NOMO-1 (cell line): ENCODE results near the gene GLIS1.

Experiments
- DNase-seq, 2 experiments: peaks; one replicate each; lab custom pipeline; 2025; ENCODE audit not compliant: unreplicated experiment in 2 of 2; lab: John Stamatoyannopoulos, UW

The GLIS1 gene

DNA sequence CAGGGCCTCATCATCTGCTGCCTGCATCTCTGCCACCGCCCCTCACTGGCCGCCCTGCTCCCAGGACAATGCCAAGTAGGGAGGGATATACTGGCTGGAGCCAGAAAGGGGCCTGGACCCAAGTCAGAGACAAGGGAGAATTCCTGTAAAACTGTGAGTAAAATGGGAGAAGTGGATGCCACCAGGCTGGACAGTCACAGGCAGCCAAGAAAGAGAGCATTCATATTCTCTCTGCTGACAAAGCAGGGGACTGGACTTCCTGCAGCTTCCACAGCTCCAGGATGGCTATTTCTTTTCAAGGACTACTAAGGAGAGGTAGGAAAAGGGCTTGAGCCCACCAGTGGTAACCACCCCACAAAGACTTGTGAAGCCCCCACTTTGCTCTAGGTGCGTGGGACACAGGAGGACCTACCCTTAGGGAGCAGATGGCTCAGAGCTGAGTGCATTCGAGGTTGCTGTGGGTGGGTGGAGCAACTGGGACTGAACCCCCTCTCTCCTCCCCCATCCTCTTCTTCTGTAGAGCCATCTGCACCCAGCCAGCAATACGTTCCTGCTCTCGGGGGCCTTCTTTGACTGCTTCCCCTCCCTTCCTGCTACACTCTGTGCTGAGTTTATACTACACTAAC lies 57.5 kb downstream of the GLIS1 start:
- DNase-seq, result no peak

DNA sequence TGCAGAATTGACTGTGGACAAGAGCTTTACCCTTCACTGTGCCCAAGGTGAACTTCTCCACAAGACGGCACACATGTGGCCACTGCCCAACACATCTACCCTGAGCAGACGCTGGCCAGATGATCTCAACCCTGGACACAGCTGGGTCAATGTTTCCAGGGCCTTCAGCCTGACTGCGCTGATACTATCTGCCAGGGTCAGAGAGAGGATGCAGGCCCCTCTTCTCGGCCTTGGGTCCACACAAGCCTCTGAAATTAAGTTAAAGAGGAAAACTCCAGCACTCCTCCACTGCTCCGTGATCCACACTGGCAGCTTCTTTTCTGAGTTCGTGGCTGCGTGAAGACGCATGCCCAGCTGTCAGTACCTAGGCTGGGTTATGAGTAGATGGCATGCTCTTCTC lies 58.1 kb downstream of the GLIS1 start:
- DNase-seq, result no peak

DNA sequence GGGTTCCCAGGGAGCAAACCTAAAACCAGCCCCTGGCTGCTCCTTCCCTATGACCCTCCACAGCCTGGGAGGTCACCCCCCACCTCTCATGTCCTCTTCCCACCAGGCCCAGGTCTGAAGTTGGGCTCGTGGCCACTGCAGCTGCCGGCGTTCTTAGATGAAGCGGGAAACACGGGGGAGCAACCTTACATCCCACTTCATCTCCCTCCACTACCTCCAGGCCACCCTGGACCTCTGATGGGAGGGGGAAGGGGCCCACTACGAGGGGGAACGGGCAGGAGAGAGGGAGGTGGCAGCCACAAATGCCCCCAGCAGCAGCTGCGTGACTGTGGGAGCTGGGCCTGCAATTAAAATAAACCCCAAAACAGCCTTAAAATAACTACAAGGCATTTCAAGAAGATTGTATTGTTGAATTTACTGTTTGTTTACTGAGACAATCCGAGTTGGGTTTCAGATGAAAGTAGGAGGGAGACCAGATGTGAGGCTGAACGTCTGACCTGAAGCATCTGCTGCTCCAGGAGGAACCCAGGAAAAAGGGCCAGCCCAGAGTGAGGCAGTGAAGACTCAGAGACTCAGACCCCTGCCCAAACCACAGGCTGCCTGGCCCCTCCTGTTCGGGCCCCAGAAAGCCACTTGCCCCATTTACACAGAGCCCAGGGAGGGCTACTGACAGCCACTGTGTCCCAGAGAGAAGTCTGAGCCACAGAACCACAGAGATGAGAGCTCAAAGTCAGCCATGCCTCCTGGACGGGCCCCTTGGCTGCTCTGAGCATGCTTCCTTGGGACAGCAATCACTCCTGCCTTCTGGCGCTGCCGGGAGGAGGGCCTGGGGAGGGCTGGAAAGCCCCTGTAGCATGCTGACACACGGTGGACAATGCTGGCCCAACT lies 59.8 kb downstream of the GLIS1 start:
- no peak for DNase-seq

DNA sequence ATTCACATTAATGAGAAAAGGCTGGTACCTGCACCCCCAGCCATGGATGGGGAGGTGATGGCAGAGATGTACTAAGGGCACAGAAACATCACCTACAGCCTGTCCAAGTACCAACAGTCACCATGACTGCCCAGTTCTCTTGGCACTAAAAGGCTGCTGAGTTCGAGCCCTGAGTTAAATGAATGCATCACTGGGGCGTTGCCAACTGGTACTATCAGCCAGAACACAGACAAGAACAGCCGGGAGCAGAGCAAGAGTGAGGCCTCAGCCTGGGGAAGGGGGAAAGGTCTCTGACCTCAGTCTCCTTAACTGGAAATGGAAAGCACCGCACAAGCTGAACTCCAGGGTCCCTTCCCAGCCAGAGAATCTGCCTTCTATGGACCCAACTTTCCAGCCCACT lies 60.5 kb downstream of the GLIS1 start:
- DNase-seq, result no peak

DNA sequence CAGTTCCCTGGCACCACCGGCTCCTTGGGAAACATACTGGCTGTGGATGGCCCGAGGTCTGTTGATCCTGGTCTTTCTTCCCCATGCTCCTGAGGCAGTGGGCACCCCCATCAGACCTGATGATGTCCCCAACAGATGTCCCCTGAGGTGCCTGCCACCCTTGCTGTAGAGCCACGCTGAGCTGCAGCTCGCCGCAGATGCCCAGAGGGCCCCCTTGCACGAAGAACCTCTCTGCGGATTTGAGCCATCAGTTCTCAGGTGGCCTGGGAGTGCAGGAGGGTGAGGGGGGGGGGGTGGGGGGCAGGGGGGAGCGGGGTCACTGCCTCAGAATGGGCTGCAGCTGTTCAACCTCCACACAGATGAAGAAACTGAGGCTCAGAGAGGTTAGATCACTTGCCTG lies 60.9 kb downstream of the GLIS1 start:
- no peak for DNase-seq

DNA sequence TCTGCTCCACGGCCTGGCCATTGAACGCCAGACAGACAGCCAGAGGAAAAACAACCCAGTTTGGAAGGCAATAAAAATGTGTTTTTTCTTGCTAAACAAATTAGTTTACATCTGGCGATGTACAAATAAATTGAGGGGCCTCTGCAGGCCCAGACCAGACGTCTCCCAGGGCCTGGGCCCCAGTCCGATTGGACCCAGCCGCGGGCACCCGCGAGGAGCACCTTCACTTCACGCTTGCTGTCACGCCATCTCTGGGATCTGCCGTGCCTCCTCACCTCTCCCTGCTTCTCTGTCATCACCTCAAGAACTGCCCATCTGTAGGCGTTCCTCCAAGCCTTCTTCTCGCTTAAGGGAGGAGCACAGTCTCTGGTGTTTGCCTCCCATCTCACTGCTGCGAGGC lies 61.5 kb downstream of the GLIS1 start:
- no peak for DNase-seq

DNA sequence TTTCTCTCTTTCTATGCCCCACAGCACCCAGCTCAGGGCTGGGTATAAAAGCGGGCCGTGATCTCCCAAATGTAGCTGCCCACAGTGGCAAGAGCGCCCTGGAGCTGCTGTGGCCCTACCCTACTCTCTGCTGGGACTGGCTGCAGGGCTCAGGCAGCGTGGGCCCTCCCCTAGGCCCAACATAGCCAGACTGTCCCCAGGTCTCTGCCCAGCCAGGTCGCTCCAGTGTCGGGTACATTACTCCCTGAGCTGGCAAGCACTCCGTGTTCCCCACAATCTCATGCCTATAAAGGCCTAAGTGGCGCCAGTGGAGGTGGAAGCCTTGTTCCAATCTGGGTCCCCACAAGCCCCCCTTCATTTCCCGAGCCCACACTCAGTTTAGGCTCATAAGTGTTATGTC lies 66.2 kb downstream of the GLIS1 start:
- DNase-seq, result no peak

DNA sequence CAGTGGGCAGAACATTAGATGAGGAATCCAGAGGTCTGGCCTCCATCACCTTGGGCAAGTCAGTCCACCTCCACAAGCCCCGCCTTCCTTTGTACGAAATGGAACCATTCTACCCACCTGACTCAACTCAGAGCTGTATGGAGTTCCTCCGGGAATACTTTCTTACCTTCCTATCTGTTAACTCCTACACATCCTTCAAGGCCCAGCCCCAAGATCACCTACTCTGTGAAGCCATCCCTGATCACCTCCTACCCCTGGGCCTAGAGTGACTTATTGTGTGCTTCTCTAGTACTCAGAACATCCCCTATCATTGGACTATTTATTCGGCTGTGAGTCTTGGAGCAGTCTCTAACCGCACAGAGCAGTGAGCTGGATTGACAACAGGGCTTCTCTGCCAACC lies 66.7 kb downstream of the GLIS1 start:
- no peak for DNase-seq

DNA sequence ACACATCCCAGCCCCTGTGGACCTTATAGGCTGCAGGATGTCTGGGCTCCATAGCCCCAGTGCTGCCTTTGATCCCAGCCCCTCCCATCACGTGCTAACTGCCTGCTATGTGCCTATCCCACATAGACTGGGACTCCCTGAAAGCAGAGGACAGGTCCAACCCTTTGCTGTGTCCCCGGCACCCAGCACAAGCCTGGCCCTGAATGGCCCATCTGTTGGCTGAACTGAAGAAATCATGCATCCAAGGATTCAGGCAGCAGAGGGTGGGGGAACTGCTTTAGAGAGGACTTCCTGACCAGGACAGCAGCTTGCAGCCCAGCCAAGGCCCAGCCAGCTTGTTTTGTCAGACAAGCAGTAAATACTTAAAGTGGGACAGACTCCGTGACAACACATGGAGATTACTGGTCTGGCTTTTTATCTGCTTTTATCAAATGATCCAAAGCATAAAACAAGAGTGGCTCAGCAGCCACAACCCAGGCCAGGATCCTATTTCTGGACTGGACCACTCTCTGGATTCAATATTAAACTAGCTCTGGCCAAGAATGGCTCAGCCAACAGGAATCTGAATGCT lies 69.3 kb downstream of the GLIS1 start:
- no peak for DNase-seq

DNA sequence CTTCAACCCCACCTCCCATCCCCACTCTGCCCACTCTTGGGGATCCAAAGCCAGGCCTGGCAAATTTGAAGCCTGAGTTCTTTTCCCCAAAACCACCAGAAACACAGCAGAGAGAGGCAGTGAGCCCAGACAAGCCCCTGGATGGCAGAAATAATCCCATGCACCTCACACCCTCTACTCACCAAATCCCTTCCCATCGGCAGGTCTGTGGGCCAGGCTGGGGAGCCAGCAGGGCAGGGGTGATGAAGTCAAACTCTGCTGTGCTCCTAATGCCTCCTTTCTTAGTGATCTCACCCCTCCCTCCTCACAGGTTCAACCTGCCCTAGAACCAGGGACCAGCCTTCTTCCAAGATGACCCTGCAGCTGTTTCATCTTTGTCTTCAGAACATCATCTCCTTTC lies 72.4 kb downstream of the GLIS1 start:
- DNase-seq, result no peak

DNA sequence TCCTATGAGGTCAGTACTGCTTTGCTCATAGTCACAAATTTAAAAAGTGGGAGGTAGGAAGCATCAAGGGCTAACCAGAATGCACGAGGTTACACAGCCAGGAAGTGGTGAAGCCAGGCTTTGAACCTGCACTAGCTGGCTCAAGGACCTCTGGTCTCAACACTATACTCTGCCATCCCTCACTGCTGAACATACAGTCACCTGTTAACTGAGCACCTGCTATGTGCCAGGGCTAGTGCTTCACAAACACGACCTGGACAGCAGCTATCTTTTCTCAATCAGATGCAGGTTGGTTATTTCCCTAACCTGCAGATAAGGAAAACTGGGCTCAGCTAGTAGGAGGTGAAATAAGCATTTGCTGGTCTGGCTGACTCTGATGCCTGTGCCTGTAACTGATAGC lies 73.0 kb downstream of the GLIS1 start:
- DNase-seq, result no peak

DNA sequence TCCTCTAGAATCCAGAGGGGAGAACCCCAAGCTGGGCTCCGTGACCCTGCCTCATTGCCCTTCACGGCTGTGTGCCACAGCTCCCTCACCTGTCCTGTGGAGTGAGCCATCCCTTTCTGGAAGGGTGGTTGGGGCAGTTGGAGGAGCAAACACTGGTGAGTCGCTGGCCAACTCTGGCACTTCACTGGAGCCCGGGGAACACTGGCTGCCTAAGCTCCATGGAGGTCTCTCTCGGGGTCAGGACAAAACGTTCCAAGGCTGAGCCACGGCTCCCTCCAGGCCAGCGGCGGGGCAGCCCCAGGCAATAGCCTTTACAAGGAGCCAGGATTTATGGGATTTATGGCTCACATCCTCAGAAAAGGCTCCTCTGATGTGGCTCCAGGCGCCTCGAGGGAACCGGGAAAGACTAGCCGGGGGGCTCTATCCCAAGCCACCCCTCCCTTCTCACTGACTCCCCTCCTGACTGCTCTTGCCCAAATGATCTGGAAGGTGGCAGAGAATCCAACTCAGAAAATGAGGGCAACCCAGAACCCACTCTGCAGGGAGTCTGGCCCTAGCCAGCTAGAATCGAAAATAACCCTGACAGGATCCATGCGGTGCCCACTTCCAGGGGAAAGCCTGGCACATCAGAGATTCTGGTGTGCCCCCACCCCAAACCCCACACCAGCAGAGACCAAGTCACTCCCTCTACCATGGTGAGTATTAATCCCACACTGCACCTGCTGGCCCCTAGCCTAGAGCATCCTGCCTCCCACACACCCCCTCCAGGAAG lies 75.2 kb downstream of the GLIS1 start:
- no peak for DNase-seq

DNA sequence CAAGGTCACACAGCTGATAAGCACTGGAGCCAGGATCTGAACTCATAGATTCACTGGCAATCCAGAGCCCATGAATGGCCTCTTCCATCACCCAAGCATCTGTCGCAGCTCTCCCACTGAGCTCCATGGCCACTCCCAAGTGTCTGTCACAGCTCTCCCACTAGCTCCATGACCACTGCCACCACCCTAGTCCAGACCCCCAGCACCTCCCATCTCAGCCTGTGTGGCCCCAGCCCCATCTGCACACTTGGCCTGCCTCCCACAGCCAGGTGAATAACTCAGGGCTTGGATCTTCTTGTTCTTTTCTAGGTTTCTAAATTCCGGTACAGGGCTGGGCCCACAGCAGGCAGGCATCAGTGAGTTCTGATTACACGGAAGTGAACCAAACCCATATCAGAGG lies 76.0 kb downstream of the GLIS1 start:
- DNase-seq, result no peak

DNA sequence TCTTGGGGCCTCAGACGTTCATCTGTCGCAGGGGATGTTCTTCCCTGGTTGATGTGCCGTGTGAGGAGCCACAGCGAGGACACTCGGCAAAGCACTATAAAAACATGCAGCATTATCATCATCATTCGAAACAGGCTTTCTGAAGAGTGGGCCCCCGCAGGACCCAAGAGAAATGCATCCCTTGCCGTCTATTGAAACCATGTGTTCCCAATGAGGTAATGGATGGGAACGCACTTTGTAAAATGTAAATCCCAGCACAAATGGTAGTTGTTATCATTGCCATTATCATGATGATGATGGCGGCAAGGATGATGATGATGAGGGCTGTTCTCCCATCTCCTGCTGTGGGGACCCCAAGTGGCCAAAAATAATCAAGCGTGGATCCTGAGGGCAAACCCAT lies 76.8 kb downstream of the GLIS1 start:
- no peak for DNase-seq

DNA sequence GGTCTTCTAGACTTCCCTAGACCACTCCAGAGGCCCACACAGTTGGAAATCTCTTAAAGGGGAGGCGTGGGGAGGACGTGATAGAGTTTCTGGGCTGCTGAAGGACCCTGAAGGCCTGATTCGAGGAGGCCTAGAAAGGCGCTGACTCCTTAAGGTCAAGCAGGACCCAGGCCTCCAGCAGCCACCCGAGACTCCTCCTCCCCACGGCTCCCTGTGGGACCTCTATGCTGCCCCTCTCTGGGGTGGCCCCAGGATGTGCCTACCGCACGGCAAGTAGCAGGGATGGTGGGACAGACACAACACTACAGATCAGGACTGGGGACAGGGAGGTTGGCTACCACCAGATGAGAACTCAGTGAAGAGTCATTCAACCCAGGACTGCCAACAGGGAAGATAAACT lies 77.5 kb downstream of the GLIS1 start:
- no peak for DNase-seq

DNA sequence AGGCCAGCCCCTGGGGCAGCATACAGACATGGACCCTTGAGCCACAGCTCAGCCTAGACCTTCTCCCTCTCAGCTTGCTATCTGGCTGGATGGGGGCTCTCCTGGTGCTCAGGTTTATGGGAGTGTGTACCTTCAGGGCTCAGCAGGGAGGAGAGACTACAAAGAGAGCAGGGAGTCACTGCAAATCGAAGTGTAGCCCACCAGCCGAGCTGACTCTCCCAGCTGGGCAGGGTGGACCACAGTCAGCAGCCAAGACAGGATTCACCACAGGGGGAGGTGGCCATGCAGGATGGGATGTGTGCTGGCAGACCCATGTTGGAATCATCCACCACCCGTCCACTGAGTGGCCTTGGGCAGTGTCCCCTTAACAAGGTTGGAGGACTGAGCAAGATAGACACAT lies 78.3 kb downstream of the GLIS1 start:
- no peak for DNase-seq

DNA sequence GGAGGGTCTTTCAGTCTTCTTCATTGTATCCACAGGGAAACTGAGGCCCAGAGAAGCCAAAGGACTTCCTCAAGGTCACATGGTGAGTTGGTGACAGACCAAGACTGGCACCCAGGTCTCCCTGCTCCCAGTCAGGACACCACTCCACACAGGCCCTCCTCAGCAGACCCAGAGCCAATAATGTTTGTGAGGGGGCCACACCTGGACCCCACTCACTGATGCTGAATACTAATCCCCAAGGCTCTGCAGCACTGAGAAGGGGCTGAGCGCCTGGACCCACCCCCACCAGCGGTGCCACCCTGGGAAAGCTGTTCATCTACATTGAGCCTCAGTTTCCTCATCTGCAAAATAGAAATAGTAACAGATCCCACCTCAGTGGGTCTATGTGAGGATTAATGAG lies 79.5 kb downstream of the GLIS1 start:
- no peak for DNase-seq

DNA sequence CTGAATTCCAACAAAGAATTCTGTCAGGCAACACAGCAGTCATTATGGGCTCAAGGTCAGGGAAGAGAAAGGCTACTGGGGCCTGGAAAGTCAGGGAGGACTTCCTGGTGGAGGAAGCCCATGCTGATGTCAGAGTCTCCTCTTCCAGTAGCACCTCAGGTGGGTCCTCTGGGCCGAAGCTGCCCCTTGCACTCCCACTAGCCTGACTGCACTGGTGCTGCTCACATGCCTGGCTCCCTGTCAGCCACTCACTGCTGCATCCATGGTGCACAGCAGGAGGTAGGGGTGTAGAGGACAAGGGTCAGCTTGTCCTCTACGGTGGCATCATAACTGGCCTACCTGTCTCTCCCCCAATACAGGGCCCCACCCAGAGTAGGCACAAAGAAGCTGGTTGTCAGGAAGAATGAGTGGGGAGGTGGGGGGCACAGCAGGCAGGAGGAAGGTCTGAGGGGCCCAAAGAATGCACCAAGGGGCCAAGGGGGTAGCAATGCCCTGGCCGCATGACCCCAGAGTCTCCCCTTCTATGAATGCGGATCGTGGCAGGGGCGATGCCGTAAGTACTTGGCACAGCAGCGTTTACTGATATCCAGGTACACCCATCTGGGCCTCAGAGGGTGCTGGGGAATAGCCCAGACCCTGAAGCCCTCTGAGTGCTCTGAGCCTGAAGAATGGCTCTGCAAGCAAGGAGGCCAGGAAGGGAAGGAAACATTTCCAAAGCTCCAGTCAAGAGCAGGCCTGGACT lies 80.3 kb downstream of the GLIS1 start:
- DNase-seq, result no peak

DNA sequence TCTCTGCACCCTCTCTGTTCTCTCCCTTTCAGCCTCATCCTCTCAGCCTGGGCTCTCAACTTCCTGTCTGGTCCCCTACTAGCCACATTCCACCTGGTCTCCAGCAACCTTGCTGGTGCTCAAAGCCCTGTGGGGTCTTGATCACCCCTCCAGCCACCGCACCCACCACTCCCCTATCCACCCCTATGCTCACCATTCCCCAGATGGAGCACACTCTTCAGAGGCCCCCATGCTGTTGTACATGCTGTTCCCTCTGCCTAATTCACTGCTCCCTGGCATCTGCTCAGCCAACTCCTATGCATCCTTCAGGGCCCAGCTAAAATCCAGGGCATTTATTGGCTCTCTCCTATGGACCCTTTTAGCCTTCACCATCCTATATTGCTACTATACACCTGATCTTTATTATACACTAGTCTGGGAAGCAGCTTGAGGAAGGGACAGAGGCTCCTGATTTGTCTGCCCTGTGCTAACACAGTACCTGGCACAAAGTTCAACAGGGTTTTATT lies 81.0 kb downstream of the GLIS1 start:
- DNase-seq, result no peak

DNA sequence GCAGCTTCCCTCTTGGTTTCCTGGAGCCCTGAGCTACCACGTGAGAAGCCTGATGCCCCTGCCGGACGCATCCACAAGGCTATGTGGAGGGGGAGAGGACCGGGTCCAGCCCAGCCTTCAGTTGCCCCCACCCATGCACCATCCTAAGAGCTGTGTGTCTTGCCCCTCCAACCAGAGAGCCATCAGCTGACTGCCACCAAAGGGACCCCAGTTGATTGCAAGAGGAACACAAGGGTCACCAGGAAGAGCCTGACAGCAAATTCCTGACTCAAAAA lies 81.5 kb downstream of the GLIS1 start:
- no peak for DNase-seq
